ENCODE results near the gene CFAP74.

DNA sequence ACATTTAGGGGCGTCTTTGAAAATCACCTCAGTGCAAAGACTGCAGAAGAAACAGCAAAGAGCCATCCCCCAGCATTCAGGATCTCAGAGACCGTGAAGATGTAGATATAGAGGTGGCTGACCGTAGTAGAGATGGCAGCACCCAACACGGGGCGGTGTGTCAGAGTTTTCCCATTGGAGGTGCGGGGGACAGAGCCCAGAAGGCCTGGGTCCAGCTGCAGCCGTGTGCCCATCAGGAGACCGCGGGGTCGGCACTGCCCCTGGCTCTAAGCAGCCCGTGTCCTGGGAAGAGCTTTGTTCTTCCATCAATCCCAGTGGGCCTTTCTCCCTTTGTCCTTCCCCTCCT lies 16.7 kb upstream of the CFAP74 start:
- TF ChIP-seq EP300 (IDR thresholded peaks at IDR 0.05; ENCODE audit: borderline replicate concordance) (no peak), TEAD4 (IDR thresholded peaks at IDR 0.05) (no peak), TAF1 (IDR thresholded peaks at IDR 0.05; ENCODE audit: low read depth) (no peak)
